HG03469 (cell line): ENCODE measurements around the gene LMF1.
"Not testable (repeated sequence)": the region's sequence is repeated elsewhere in the genome, so short reads cannot be mapped to it uniquely, and the experiment has no call there.

Experiments
- ATAC-seq: cut with Tn5 transposase; IDR thresholded peaks from one replicate; pipeline ENCODE4 v1.9.1; 2021; ENCODE audit warnings: mild to moderate bottlenecking, moderate library complexity, moderate number of reproducible peaks; ENCODE audit not compliant: unreplicated experiment

The LMF1 gene

GRCh38 chr16:820044-820408 lies 150.8 kb downstream of the LMF1 start:
- not testable (repeated sequence) for ATAC-seq

- no peak for ATAC-seq
These were observed 151.3 kb downstream of the LMF1 start for GRCh38 chr16:819336-820043.

- no peak for ATAC-seq
These were observed 152.2 kb downstream of the LMF1 start for GRCh38 chr16:818592-818991.

GRCh38 chr16:818132-818531 lies 152.7 kb downstream of the LMF1 start:
- no peak for ATAC-seq

GRCh38 chr16:817001-817906 lies 153.5 kb downstream of the LMF1 start:
- no peak for ATAC-seq

- no peak for ATAC-seq
These were observed 154.9 kb downstream of the LMF1 start for GRCh38 chr16:815861-816260.

GRCh38 chr16:814974-815373 lies 155.8 kb downstream of the LMF1 start:
- no peak for ATAC-seq

- no peak for ATAC-seq
These were observed 156.8 kb downstream of the LMF1 start for GRCh38 chr16:813916-814412.

GRCh38 chr16:813204-813915 lies 157.4 kb downstream of the LMF1 start:
- ATAC-seq: no peak

GRCh38 chr16:808085-808386 lies 162.7 kb downstream of the LMF1 start:
- no peak for ATAC-seq

- no peak for ATAC-seq
These were observed 163.3 kb downstream of the LMF1 start for GRCh38 chr16:807347-808084.

- no peak for ATAC-seq
These were observed 165.3 kb downstream of the LMF1 start for GRCh38 chr16:805474-805873.

- ATAC-seq: no peak
These were observed 166.4 kb downstream of the LMF1 start for GRCh38 chr16:804193-805048.

- ATAC-seq: no peak
These were observed 167.1 kb downstream of the LMF1 start for GRCh38 chr16:803754-804080.
